ENCODE results near the gene ICOS.

The ICOS gene

DNA sequence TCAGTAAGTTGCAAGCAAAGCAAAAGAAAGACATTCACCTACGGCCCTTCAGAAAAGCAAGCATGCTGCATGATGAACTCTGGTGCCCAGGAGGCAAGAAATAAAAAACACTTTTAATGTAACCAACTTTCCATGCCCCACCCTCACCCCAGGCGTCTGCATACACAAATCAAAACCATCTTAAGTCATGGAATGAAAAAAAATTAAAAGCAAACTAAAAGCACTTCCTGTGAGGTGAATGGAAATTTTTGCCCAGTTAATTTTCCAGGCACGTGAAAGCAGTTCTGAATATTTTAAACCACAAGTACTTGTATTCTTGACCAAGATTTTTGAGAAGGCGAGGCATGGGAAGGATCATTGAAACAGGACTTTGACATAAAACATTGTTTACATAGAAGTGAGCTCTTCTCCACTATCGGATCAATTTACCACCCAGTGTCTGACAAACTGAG is 2.5 kb upstream of the ICOS start:
- H3K27me3 ChIP-seq (replicated peaks; ENCODE audit: control insufficient read depth, insufficient read depth, low read length) = no peaks in the 10 kb centered on the region
- H3K36me3 ChIP-seq (ENCODE audit: control insufficient read depth, insufficient read depth, low read length) = no peaks in the 10 kb centered on the region
- TF ChIP-seq, protein P1, sequence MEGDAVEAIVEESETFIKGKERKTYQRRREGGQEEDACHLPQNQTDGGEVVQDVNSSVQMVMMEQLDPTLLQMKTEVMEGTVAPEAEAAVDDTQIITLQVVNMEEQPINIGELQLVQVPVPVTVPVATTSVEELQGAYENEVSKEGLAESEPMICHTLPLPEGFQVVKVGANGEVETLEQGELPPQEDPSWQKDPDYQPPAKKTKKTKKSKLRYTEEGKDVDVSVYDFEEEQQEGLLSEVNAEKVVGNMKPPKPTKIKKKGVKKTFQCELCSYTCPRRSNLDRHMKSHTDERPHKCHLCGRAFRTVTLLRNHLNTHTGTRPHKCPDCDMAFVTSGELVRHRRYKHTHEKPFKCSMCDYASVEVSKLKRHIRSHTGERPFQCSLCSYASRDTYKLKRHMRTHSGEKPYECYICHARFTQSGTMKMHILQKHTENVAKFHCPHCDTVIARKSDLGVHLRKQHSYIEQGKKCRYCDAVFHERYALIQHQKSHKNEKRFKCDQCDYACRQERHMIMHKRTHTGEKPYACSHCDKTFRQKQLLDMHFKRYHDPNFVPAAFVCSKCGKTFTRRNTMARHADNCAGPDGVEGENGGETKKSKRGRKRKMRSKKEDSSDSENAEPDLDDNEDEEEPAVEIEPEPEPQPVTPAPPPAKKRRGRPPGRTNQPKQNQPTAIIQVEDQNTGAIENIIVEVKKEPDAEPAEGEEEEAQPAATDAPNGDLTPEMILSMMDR (IDR thresholded peaks at IDR 0.05; ENCODE audit: insufficient read depth, low read length, poor library complexity, severe bottlenecking) = no peak
- no peak overlapping the region for H3K4me3 ChIP-seq (replicated peaks; ENCODE audit: low read depth, low read length)
- no peak for DNase-seq (ENCODE audit: extremely low read depth, insufficient read length)

DNA sequence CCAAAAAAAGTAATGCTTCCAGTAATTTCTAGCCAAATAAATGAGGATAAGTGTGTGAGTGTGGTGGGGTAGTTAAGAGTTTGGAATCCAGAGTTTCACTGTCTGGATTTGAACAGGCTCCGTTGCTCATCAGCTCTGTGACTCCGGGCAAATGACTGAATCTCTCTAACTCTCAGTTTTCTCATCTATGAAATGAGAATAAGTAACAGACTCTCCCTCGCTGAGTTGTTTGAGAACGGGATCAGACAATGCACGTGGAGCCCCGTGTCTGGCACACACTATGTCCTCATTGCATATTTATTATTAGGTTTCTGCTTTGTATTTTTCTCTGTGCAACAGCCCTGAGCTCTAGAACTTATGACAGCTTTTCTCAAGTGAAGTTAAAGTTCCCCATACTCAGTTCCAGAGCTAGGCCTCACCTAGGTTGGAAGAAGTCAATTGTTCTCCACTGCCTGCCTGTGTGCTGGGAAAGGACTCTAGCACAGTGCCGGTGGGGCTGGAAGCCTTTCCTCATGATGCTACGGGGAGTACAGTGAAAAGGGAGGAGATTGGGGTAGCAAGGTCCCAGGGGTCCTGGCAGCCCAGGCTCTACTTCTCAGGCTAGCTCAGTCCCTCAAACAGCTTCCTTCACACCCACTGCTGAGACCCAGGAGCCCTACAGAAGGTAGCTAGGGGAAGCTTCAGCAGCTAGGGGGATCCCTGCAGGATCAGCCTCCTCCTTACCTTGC is 1.7 kb upstream of the ICOS start:
- TF ChIP-seq, protein P1 (IDR thresholded peaks at IDR 0.05; ENCODE audit: insufficient read depth, low read length, poor library complexity, severe bottlenecking) = no peak
- Histone ChIP-seq H3K4me3 (replicated peaks; ENCODE audit: low read depth, low read length) (no peak overlapping the region), H3K27me3 (replicated peaks; ENCODE audit: control insufficient read depth, insufficient read depth, low read length) (no peaks in the 10 kb centered on the region), H3K36me3 (ENCODE audit: control insufficient read depth, insufficient read depth, low read length) (no peaks in the 10 kb centered on the region)
- DNase-seq (ENCODE audit: extremely low read depth, insufficient read length) = no peak

DNA sequence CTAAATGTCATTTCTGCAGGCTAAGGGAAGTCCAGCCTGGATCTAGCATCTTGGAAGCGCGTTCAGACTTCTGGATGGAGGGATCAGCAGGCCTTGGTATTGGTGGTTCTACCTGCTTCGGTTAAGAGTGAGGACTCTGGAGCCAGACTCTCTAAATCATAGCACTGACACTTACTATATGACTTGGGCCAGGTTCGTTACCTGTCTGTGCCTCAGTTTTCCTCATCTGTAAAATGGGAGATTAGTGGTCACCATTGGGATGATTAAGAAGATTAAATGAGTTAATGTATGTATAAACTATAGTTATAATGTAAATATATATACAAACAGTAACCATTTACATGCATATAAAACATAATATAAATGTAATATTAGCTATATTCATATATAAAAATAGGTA is 995 bp upstream of the ICOS start:
- H3K36me3 ChIP-seq (ENCODE audit: control insufficient read depth, insufficient read depth, low read length) = no peaks in the 10 kb centered on the region
- H3K4me3 ChIP-seq (replicated peaks; ENCODE audit: low read depth, low read length) = no peak overlapping the region
- no peak for DNase-seq (ENCODE audit: extremely low read depth, insufficient read length)
- H3K27me3 ChIP-seq (replicated peaks; ENCODE audit: control insufficient read depth, insufficient read depth, low read length) = no peaks in the 10 kb centered on the region
- TF ChIP-seq, protein P1 (IDR thresholded peaks at IDR 0.05; ENCODE audit: insufficient read depth, low read length, poor library complexity, severe bottlenecking) = no peak

DNA sequence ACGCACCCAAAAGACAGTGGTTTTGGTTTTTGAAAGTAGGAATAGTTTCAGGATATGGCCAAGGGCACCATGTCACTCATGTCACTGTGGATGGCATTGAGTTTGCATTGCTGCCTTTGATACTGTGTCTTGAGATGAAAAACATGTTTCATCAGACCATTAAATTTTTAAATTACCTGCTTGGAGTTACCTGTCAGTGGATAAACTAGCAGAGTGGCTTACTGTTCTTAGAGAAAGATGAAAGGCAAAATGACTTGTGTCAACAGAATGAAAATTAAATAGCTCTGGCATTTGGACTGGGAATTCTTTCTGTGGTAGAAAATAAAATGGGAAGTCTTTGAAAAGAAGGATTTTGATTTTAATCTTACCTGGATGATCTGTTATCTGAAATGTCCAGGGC is 386 bp downstream of the ICOS start:
- TF ChIP-seq, protein P1 (IDR thresholded peaks at IDR 0.05; ENCODE audit: insufficient read depth, low read length, poor library complexity, severe bottlenecking) = no peak
- no peak for DNase-seq (ENCODE audit: extremely low read depth, insufficient read length)
- no peaks in the 10 kb centered on the region for H3K27me3 ChIP-seq (replicated peaks; ENCODE audit: control insufficient read depth, insufficient read depth, low read length)

DNA sequence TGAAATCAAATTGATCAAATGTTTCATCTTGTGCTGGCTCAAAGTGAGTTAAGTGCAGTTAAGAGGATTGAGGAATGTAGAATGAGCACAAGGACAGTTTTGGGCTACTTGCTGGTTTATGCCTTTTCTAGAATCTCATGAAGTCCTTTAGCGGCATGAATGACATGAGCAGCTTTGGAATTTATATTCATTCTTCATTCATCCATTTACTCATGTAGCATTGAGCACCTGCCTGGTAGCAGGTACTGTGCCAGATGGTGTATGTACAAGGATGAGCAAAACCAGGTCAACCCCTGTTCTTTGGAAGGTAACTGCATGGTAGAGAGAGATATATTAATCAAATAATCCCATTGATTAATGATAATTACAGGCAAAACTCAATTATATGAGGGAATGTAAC is 1.2 kb downstream of the ICOS start:
- DNase-seq (ENCODE audit: extremely low read depth, insufficient read length) = no peak
- Histone ChIP-seq H3K4me3 (replicated peaks; ENCODE audit: low read depth, low read length) (no peak overlapping the region), H3K36me3 (ENCODE audit: control insufficient read depth, insufficient read depth, low read length) (no peaks in the 10 kb centered on the region), H3K27me3 (replicated peaks; ENCODE audit: control insufficient read depth, insufficient read depth, low read length) (no peaks in the 10 kb centered on the region)
- TF ChIP-seq, protein P1 (IDR thresholded peaks at IDR 0.05; ENCODE audit: insufficient read depth, low read length, poor library complexity, severe bottlenecking) = no peak

More for the DNA sequence above, 386 bp downstream of the ICOS start:
- Histone ChIP-seq H3K4me3 (replicated peaks; ENCODE audit: low read depth, low read length) (no peak overlapping the region), H3K36me3 (ENCODE audit: control insufficient read depth, insufficient read depth, low read length) (no peaks in the 10 kb centered on the region)
